ENCODE measurements around the gene ANO1. TPM values are rescaled to one million over a fixed set of nuclear protein-coding genes. Genes with fewer than 3 reads are reported as not detected.

ANO1 gene
- total RNA-seq = 10 to 100 TPM; 34.6 to 43.9 TPM

GRCh38 chr11:70078095-70078780, at the start of gene ANO1:
TSS of gene ANO1 (plus strand) at chr11:70078317. CDS start at chr11:70078607, 290 bp downstream.
- H3K4me3 ChIP-seq = peak within 1 kb of the TSS; percentile 31 to 48
- DNase-seq (ENCODE audit: low spot score) = peak; percentile 33
- no peaks in the 10 kb centered on the region for H3K36me3 ChIP-seq
- peak within 1 kb of the TSS; percentile 57 for H3K27ac ChIP-seq
- H3K4me1 ChIP-seq (replicated peaks) = no peaks in the 10 kb centered on the region
- TF ChIP-seq POLR2A (IDR thresholded peaks at IDR 0.05) (no peak), CTCF (IDR thresholded peaks at IDR 0.05) (peak in 1 of 4 experiments; percentile 29)
- intact Hi-C loops (cut with DNase I) = loop anchor here (5.0 kb wide), 1 partner anchor 156 kb away; no protein-coding TSS in a partner anchor
- no peaks in the 10 kb centered on the region for H3K27me3 ChIP-seq (replicated peaks; ENCODE audit: insufficient read depth)
- WGBS = 1% methylated on average over 31 of the region's 87 CpGs
- no peaks in the 10 kb centered on the region for H3K9me3 ChIP-seq

DNA sequence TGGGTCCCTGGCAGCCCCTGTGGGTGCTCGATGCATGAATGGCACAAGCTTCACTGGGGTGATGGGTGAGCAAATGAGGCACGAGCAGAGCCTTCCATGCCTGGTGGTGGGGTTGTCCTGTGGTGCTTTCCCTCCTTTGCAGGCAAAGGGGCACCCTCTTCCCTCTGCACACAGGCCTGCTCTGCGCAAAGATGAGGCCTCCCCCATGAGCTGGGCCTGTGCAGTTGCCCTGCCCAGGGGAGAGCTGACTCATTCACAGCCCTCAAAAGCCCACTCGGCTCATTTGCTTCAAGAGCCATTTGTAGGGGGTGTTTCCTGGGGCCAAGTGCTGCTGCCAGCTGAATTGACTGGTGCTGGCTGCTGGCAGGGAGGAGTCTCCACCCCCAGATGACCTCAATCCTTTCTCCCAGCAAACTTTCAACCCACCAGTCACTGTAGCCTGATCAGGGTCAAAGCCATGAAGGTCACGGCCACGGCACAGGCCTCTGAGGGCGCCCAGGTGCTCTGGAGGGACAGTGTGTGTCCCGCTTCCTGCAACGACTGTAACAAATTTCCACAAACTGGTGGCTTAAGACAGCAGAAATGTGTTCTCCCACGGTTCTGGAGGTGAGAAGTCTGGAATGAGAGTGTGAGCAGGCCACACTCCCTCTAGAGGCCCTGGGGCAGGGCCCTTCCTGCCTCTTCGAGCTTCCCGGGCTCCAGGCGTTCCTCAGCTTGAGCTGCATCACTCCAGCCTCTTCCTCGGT, 48.8 kb upstream of the ANO1 start:
- Histone ChIP-seq H3K4me1 (replicated peaks) (no peaks in the 10 kb centered on the region), H3K9me3 (no peaks in the 10 kb centered on the region), H3K4me3 (no peak overlapping the region), H3K27ac (no peak overlapping the region), H3K27me3 (replicated peaks; ENCODE audit: insufficient read depth) (no peaks in the 10 kb centered on the region), H3K36me3 (no peaks in the 10 kb centered on the region)
- TF ChIP-seq POLR2A (IDR thresholded peaks at IDR 0.05) (no peak), CTCF (IDR thresholded peaks at IDR 0.05) (no peak), POLR2AphosphoS5 (IDR thresholded peaks at IDR 0.05) (no peak)
- intact Hi-C loops (cut with DNase I) = no loop called here
- 68% methylated on average over 14 of the region's 14 CpGs for WGBS
- DNase-seq (ENCODE audit: low spot score) = no peak

DNA sequence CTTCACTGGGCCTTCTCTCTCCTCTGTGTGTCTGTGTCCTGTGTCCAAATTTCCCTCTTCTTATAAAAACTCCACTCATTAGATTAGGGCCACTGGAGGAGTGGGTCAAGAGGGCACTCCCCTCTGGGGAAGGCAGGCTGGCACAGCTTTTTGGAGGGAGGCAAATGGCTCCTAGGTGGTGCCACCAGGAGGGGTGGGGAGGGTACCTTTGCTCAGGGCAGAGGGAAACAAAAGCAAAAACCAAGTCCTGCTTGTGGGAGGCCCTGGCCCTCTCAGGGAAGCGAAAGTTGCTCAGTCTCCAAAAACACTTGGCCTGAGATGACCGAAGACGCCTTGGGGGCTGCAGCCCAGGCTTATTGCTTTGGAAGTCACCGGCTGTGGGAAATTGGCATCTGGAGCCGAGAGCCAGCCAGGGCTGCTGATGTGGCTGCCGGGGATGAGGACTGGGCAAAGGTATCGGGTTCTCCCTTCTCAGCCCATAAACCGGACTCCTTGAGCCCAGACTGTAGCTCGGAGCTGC, 48.2 kb upstream of the ANO1 start:
- DNase-seq (ENCODE audit: low spot score) = no peak
- no peak overlapping the region for H3K27ac ChIP-seq
- TF ChIP-seq CTCF (IDR thresholded peaks at IDR 0.05) (no peak), POLR2A (IDR thresholded peaks at IDR 0.05) (no peak), POLR2AphosphoS5 (IDR thresholded peaks at IDR 0.05) (no peak)
- H3K27me3 ChIP-seq (replicated peaks; ENCODE audit: insufficient read depth) = no peaks in the 10 kb centered on the region
- no peaks in the 10 kb centered on the region for H3K4me1 ChIP-seq (replicated peaks)
- H3K36me3 ChIP-seq = no peaks in the 10 kb centered on the region
- intact Hi-C loops (cut with DNase I) = no loop called here
- WGBS = 85% methylated on average over 9 of the region's 9 CpGs
- no peaks in the 10 kb centered on the region for H3K9me3 ChIP-seq
- no peak overlapping the region for H3K4me3 ChIP-seq

GRCh38 chr11:70030412-70030811, 47.7 kb upstream of the ANO1 start:
- no peak for TF ChIP-seq POLR2AphosphoS5 (IDR thresholded peaks at IDR 0.05)
- TF ChIP-seq CTCF (IDR thresholded peaks at IDR 0.05) = no peak
- no peak for TF ChIP-seq POLR2A (IDR thresholded peaks at IDR 0.05)
- Histone ChIP-seq H3K27me3 (replicated peaks; ENCODE audit: insufficient read depth) (no peaks in the 10 kb centered on the region), H3K9me3 (no peaks in the 10 kb centered on the region), H3K27ac (no peak overlapping the region), H3K4me1 (replicated peaks) (no peaks in the 10 kb centered on the region), H3K4me3 (no peak overlapping the region), H3K36me3 (no peaks in the 10 kb centered on the region)
- 89% methylated on average over 7 of the region's 7 CpGs for WGBS
- intact Hi-C loops (cut with DNase I) = no loop called here
- no peak for DNase-seq (ENCODE audit: low spot score)

All from prostate gland (tissue), 2 donors.